GM10266 (cell line): ENCODE measurements around the gene PRPF8.

Experiments used
- DNase-seq: peaks from one replicate; pipeline ENCODE4 v3.0.0; 2012; ENCODE audit errors: extremely low spot score
- CTCF ChIP-seq: IDR thresholded peaks from 2 replicates; pipeline ENCODE4 v1.5.1; 2012; ENCODE audit warnings: mild to moderate bottlenecking, low read depth; ENCODE audit not compliant: control insufficient read depth, insufficient read depth; ENCODE audit errors: missing control alignments

PRPF8 gene

GRCh38 chr17:1638624-1639300 is 45.9 kb downstream of the PRPF8 start:
- no peak for DNase-seq
- TF ChIP-seq CTCF, result no peak

DNA sequence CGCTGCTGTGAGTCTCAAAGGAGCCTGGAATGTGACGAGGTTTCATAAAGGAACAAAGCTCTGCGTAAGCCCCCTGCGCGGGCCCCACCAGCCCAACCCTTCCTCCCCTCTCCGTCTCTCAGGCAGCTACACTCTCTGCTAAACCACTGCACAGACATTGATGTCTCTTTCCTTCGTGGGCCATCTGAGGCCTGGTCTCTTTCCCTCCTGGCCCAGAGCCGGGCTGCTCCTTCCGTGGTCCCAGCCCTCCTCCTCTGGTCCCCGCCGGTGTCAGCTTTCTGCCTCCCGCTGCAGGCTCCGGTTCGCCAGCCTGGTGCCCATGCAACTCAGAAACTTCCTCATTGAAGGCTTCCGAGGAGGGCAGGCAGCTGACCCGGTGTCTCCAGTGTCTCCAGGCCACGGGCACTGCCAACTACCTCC is 46.5 kb downstream of the PRPF8 start:
- no peak for DNase-seq
- TF ChIP-seq CTCF, result no peak

DNA sequence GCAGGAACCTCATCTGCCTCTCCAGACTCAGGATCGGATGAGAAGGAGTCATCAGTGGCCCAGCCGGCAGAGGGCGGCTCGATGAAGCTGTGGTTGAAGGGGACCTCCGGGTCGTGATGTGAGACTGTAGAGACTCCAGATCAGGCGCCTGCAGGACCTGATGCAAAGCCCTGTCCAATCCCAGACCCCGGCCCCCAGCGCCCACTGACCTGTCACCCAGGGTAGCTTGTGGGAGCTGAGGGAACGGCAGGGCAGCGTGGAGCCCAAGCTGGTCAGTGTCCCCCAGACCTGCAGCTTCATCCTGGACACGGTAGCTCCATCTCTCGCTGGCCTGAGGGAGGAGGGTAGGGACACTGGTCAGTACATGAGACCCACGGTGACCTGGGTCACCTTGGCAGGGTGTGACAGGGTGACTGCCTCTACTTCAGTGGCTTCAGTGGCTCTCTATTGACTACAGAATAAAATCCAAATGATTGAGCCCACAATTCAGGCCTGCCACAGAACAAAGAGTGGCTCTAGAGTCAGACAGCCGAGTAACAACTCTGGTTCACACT is 47.9 kb downstream of the PRPF8 start:
- DNase-seq, result no peak
- no peak for TF ChIP-seq CTCF

GRCh38 chr17:1635675-1636465 is 48.8 kb downstream of the PRPF8 start:
- no peak for DNase-seq

DNA sequence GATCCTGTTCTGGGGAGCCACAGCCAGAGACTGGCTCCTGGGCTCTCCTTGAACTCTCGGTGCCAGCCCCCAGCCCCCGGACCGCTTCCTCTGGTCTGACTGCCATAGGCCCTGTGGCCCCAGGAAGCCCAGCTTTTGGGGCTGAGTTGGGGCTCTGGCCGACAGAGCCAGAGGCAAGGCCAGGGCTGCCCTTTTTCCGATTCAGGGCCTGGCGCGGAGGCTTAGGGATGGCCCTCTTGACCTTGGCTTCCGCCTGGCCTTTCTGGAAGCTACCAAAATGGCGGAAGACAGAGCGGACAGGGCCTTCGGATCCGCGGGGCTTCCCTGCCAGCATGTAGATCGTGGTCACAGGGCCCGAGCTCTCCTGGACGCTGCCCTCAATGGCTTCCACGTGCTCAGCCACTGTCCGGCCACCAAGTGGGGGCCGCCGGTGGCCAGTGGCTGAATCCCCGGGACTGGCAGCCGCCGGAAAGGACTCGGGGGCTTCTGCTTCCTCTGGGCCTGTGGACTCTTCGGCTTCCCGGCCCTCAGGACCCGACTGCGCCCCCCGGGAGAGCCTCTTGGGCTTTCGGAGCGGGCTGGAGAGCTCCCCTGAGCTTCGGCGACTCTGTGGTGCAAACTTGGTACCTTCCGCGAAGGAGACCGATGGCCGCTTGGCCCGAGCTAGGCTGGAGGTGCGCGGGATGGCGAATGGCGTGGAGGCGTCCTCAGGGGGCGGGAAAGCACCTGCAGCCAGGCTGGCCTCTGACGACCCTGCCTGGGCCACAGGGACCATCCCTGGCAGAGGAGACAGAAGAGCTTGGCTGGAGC is 49.6 kb downstream of the PRPF8 start:
- no peak for TF ChIP-seq CTCF
- DNase-seq, result no peak

More at GRCh38 chr17:1635675-1636465, 48.8 kb downstream of the PRPF8 start:
- no peak for TF ChIP-seq CTCF

- TF ChIP-seq CTCF, result no peak
- no peak for DNase-seq
Observed at GRCh38 chr17:1630662-1631061, 54.0 kb downstream of the PRPF8 start.
